GM12878 (cell line): Measurements from ENCODE around the gene PSAPL1. TPM values are rescaled to one million over a fixed set of nuclear protein-coding genes. Genes with fewer than 3 reads are reported as not detected.

Experiments used
- ATAC-seq: fragments of 200-7000 bp; cut with Tn5 transposase; 3 replicates; pipeline ENCODE4 v1.9.1; 2020; ENCODE audit warnings: mild to moderate bottlenecking, moderate library complexity
- BruUV-seq: library from RNA; stranded (reverse); fragments of 400-500 nt; replicated peaks from 2 replicates; lab custom pipeline; 2021; lab: Mats Ljungman, UMichigan
- CTCF ChIA-PET: fragments of 300-600 bp; sonication (Branson Sonifier 250); formaldehyde crosslinking; extraction: SDS; loops from one replicate; lab custom pipeline; 2021; ENCODE audit warnings: inconsistent platforms; lab: Yijun Ruan, JAX
- POLR2A ChIA-PET: fragments of 350-600 bp; formaldehyde crosslinking; extraction: SDS; loops from one replicate; lab custom pipeline; 2021; ENCODE audit warnings: inconsistent platforms; lab: Charles Lee
- RAD21 ChIA-PET: fragments of 300-600 bp; sonication (Branson Sonifier 250); formaldehyde crosslinking; loops from one replicate; lab custom pipeline; 2023; ENCODE audit warnings: antibody characterized with exemption; ENCODE audit not compliant: unreplicated experiment; lab: Charles Lee
- SMC1A ChIA-PET: fragments of 300-600 bp; sonication (Branson Sonifier 250); formaldehyde crosslinking; loops from one replicate; lab custom pipeline; 2023; ENCODE audit not compliant: unreplicated experiment, uncharacterized antibody; lab: Charles Lee
- DNase-seq: peaks from one replicate; pipeline ENCODE4 v3.0.0-alpha.2; 2011; ENCODE audit warnings: low read depth, low spot score
- FAIRE-seq: peaks from 3 replicates; lab custom pipeline; 2011; peaks lifted over from hg19 to GRCh38; lab: Jason Lieb, UNC
- H2AFZ ChIP-seq: 2 replicates; pipeline ENCODE4 v1.6.0; 2011; ENCODE audit warnings: low read depth, low read length, control low read depth; ENCODE audit not compliant: control insufficient read depth
- H3K27ac ChIP-seq: 2 replicates; pipeline ENCODE4 v1.5.1; 2011; ENCODE audit warnings: control low read depth; ENCODE audit not compliant: control insufficient read depth, insufficient read depth
- H3K27me3 ChIP-seq, 2 experiments: replicated peaks in 1 of 2; 2 replicates each; pipeline versions ENCODE4 v1.6.0 to v1.6.1; 2011; ENCODE audit warnings: low read length in 1 of 2; ENCODE audit not compliant: control insufficient read depth in 2 of 2, insufficient read depth in 2 of 2
- H3K36me3 ChIP-seq, 2 experiments: 2 replicates each; pipeline ENCODE4 v1.5.1; 2011; ENCODE audit warnings: low read length in 1 of 2; ENCODE audit not compliant: control insufficient read depth in 2 of 2, insufficient read depth in 2 of 2
- H3K4me1 ChIP-seq: 2 replicates; pipeline ENCODE4 v1.6.1; 2011; ENCODE audit warnings: mild to moderate bottlenecking, low read length, moderate library complexity, mixed read lengths; ENCODE audit not compliant: control insufficient read depth, insufficient read depth
- H3K4me2 ChIP-seq: 2 replicates; pipeline ENCODE4 v1.6.0; 2011; ENCODE audit warnings: control low read depth; ENCODE audit not compliant: control insufficient read depth, insufficient read depth
- H3K4me3 ChIP-seq: fragments of 200-600 bp; sonication (generic); 2 replicates; pipeline ENCODE4 v1.5.1; 2016
- H3K79me2 ChIP-seq: 2 replicates; pipeline ENCODE4 v1.6.0; 2011; ENCODE audit warnings: low read length; ENCODE audit not compliant: control insufficient read depth, insufficient read depth
- H3K9ac ChIP-seq: 2 replicates; pipeline ENCODE4 v1.8.0; 2011; ENCODE audit warnings: low read length, control low read depth, mixed read lengths; ENCODE audit not compliant: control insufficient read depth, insufficient read depth
- H3K9me3 ChIP-seq: replicated peaks from 3 replicates; pipeline ENCODE4 v1.5.1; 2011; ENCODE audit warnings: mild to moderate bottlenecking, low read length; ENCODE audit not compliant: control insufficient read depth, insufficient read depth
- H4K20me1 ChIP-seq: 2 replicates; pipeline ENCODE4 v1.6.0; 2011; ENCODE audit not compliant: control insufficient read depth, insufficient read depth
- BACH1 ChIP-seq: fragments of 450-650 bp; IDR thresholded peaks from 2 replicates; pipeline ENCODE4 v1.6.1; 2017; ENCODE audit warnings: mild to moderate bottlenecking, borderline replicate concordance
- CBFB ChIP-seq: IDR thresholded peaks from 2 replicates; pipeline ENCODE4 v1.6.1; 2016; ENCODE audit warnings: antibody characterized with exemption, low read depth
- CEBPB ChIP-seq, 2 experiments: fragments of 150-350 bp in 1 of 2; IDR thresholded peaks; 2 replicates each; pipeline ENCODE4 v1.6.1; 2012 to 2014; ENCODE audit warnings: low read depth in 2 of 2, low read length in 2 of 2, borderline replicate concordance in 1 of 2, inconsistent platforms in 1 of 2
- CREB1 ChIP-seq: IDR thresholded peaks from 2 replicates; pipeline ENCODE4 v1.6.1; 2012; ENCODE audit warnings: low read depth, mild to moderate bottlenecking, inconsistent platforms
- FOS ChIP-seq: IDR thresholded peaks from 3 replicates; pipeline ENCODE4 v1.6.1; 2011; ENCODE audit warnings: borderline replicate concordance; ENCODE audit not compliant: insufficient read length; ENCODE audit errors: extremely low read depth
- FOXK2 ChIP-seq: fragments of 450-650 bp; IDR thresholded peaks from 2 replicates; pipeline ENCODE4 v1.6.1; 2017; ENCODE audit warnings: mild to moderate bottlenecking, moderate library complexity
- NFYB ChIP-seq: IDR thresholded peaks from 2 replicates; pipeline ENCODE4 v1.6.1; 2011; ENCODE audit warnings: low read depth, mild to moderate bottlenecking, low read length, improper control_type of control experiment, moderate library complexity; ENCODE audit not compliant: insufficient read depth
- NR2C1 ChIP-seq: fragments of 450-650 bp; IDR thresholded peaks from 2 replicates; pipeline ENCODE4 v1.6.1; 2017; ENCODE audit warnings: antibody characterized with exemption, mild to moderate bottlenecking, moderate library complexity
- NRF1 ChIP-seq: conservative IDR thresholded peaks from 2 replicates; pipeline ENCODE4 v1.6.1; 2011; ENCODE audit warnings: mild to moderate bottlenecking, low read depth, low read length, improper control_type of control experiment
- PAX5 ChIP-seq: IDR thresholded peaks from 2 replicates; pipeline ENCODE4 v1.6.1; 2011; ENCODE audit warnings: low read depth, low read length, borderline replicate concordance
- POLR2AphosphoS5 ChIP-seq: IDR thresholded peaks from 2 replicates; pipeline ENCODE4 v1.6.1; 2011; ENCODE audit warnings: mild to moderate bottlenecking, low read length, inconsistent platforms
- POU2F2 ChIP-seq: IDR thresholded peaks from 3 replicates; pipeline ENCODE4 v1.6.1; 2011; ENCODE audit warnings: low read depth, mild to moderate bottlenecking, low read length, borderline replicate concordance
- RB1 ChIP-seq: fragments of 450-650 bp; formaldehyde crosslinking; IDR thresholded peaks from 2 replicates; pipeline ENCODE4 v1.6.1; 2017; ENCODE audit warnings: mild to moderate bottlenecking, borderline replicate concordance
- RBBP5 ChIP-seq: fragments of 200-600 bp; sonication (generic); conservative IDR thresholded peaks from 2 replicates; pipeline ENCODE4 v1.6.1; 2016
- SMAD5 ChIP-seq: IDR thresholded peaks from 2 replicates; pipeline ENCODE4 v1.6.1; 2016; ENCODE audit warnings: antibody characterized with exemption, low read depth
- SUPT20H ChIP-seq: IDR thresholded peaks from 2 replicates; pipeline ENCODE4 v1.6.1; 2011; ENCODE audit warnings: low read depth, mild to moderate bottlenecking, low read length, moderate library complexity, borderline replicate concordance; ENCODE audit not compliant: control insufficient read depth
- TARDBP ChIP-seq: IDR thresholded peaks from 2 replicates; pipeline ENCODE4 v1.6.1; 2016; ENCODE audit warnings: borderline replicate concordance
- WRNIP1 ChIP-seq: IDR thresholded peaks from 2 replicates; pipeline ENCODE4 v1.6.1; 2011; ENCODE audit warnings: low read depth, low read length, improper control_type of control experiment, borderline replicate concordance
- ZZZ3 ChIP-seq: IDR thresholded peaks from 2 replicates; pipeline ENCODE4 v1.6.1; 2011; ENCODE audit warnings: low read depth; ENCODE audit not compliant: control insufficient read depth, insufficient read length
- WGBS: methylation state at CpG from one replicate; pipeline ENCODE4 v1.1.6; 2016; ENCODE audit warnings: low lambda C conversion rate; ENCODE audit not compliant: insufficient replicate concordance, insufficient coverage; ENCODE audit errors: missing lambda C conversion rate; 5-methylcytosine and 5-hydroxymethylcytosine counted together
- in situ Hi-C: fragments of 300-500 bp; cut with MboI; formaldehyde crosslinking; loops from 9 replicates; pipeline ENCODE4 v1.14.3; 2018; ENCODE audit warnings: mixed read lengths
- intact Hi-C: fragments of 100-400 bp; cut with micrococcal nuclease; formaldehyde crosslinking; loops from one replicate; pipeline ENCODE4 v1.14.2; 2022; ENCODE audit not compliant: unreplicated experiment
- polyA plus RNA-seq, 11 experiments: library from polyadenylated mRNA; depleted of rRNA in 4 of 11; unstranded in 6 of 11; stranded (reverse) in 5 of 11; fragments of >200 nt; fragmentation: Nextera tagmentation in 4 of 11; fragmentation: Illumina TruSeq in 1 of 11; extraction: Ambion mirVana in 4 of 11; extraction: Trizol in 1 of 11; gene quantifications; 1 replicate in 1 of 11; 2 replicates in 10 of 11; pipeline versions ENCODE4 v1.2.1 to v1.2.3, GENCODE V29; 2011 to 2016; ENCODE audit warnings: inconsistent platforms in 2 of 11, missing spikeins in 2 of 11, low read depth in 1 of 11
- total RNA-seq, 4 experiments: library from RNA; depleted of rRNA in 3 of 4; stranded (reverse); fragments of >200 nt in 3 of 4; fragmentation: Illumina TruSeq in 1 of 4; extraction: Trizol in 1 of 4; gene quantifications; 2 replicates each; pipeline versions ENCODE4 v1.2.1 to v1.2.3, GENCODE V29; 2013 to 2021
- TF ChIP-seq, protein P1 (sequence below): fragments of 150-350 bp; IDR thresholded peaks from 2 replicates; pipeline ENCODE4 v1.6.1; 2014; ENCODE audit warnings: mild to moderate bottlenecking, low read depth, low read length

The PSAPL1 gene
- total and polyA plus RNA-seq, 10 of the 15 experiments (the other 5 are each of a cell fraction or from before 2014, with no cell fraction given): not detected

DNA sequence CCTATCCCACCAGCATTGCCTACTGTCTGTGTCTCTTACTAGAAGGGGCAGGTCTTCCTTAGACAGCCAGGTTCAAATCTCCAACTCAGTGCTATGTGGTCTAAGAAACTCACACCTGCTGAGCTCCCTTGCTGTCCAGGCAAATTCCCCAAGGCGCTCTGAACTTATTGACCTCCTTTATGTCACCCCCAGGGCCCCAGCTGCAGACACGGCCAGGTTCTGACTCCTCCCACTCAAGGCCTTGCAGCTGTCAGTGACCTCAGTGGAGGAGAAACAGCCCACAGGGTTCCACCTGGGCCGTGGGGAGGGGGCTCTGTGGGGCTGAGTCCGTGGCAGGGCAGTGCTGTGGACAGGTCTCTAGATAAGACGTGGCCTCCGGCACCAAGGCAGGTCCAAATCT is 42.1 kb upstream of the PSAPL1 start:
- in situ Hi-C loops (no loop called here), intact Hi-C loops (no loop called here)
- H3K4me2 ChIP-seq: no peak overlapping the region
- H3K79me2 ChIP-seq: no peaks in the 10 kb centered on the region
- WGBS: 14% methylated on average over 6 of the region's 6 CpGs
- no peak overlapping the region for H3K27ac ChIP-seq
- FAIRE-seq (no peak), DNase-seq (no peak), ATAC-seq (no peak)
- H3K36me3 ChIP-seq: no peaks in the 10 kb centered on the region
- TF ChIP-seq BACH1: no peak
- TF ChIP-seq NFYB: no peak
- no peak for TF ChIP-seq NRF1
- TF ChIP-seq NR2C1: no peak
- TF ChIP-seq RB1: no peak
- no peak for TF ChIP-seq ZZZ3
- no peaks in the 10 kb centered on the region; a peak in 2 of 4 replicates for H3K27me3 ChIP-seq
- H4K20me1 ChIP-seq: no peaks in the 10 kb centered on the region
- H3K4me1 ChIP-seq: no peaks in the 10 kb centered on the region
- SMC1A ChIA-PET: no interaction called here
- CTCF ChIA-PET: no interaction called here
- H3K4me3 ChIP-seq: no peak overlapping the region
- BruUV-seq: no TSS peak
- RAD21 ChIA-PET: no interaction called here
- no peaks in the 10 kb centered on the region for H3K9me3 ChIP-seq
- no peak overlapping the region for H2AFZ ChIP-seq
- no peak overlapping the region for H3K9ac ChIP-seq
- POLR2A ChIA-PET: no interaction called here

DNA sequence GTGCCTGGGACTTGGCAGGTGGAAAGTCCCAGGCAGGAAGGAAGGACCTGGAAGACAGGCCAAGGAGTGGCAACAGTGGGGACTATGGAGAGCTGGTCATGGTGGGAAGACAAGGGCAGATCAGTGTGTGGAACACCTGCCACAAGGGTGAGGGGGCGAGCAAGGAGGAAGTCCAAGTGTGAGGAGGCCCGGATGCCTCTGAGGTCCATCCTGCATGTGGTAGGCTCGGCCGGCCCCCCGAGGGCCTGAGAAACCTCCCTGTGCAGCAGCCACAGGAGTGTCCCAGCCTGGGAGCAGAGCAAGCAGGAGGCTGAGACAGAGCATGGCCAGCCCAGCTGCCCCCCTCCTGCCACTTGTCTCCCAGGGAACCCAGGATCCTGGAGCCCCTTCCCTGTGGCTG is 40.5 kb upstream of the PSAPL1 start:
- SMC1A ChIA-PET: no interaction called here
- RAD21 ChIA-PET: no interaction called here
- CTCF ChIA-PET: no interaction called here
- Histone ChIP-seq H3K27ac (no peak overlapping the region), H3K4me3 (no peak overlapping the region), H3K9ac (no peak overlapping the region), H3K27me3 (no peaks in the 10 kb centered on the region; a peak in 2 of 4 replicates), H3K4me2 (no peak overlapping the region), H2AFZ (no peak overlapping the region), H3K9me3 (no peaks in the 10 kb centered on the region), H4K20me1 (no peaks in the 10 kb centered on the region), H3K79me2 (no peaks in the 10 kb centered on the region), H3K4me1 (no peaks in the 10 kb centered on the region), H3K36me3 (no peaks in the 10 kb centered on the region)
- in situ Hi-C loops (no loop called here), intact Hi-C loops (no loop called here)
- FAIRE-seq (no peak), DNase-seq (no peak), ATAC-seq (no peak)
- no TSS peak for BruUV-seq
- 28% methylated on average over 5 of the region's 5 CpGs for WGBS
- POLR2A ChIA-PET: no interaction called here
- TF ChIP-seq CEBPB (IDR thresholded peaks at IDR 0.05; ENCODE audit: borderline replicate concordance in 1 of 2, low read depth in 2 of 2, low read length in 2 of 2): no peak
- no peak for TF ChIP-seq RBBP5
- TF ChIP-seq, protein P1, sequence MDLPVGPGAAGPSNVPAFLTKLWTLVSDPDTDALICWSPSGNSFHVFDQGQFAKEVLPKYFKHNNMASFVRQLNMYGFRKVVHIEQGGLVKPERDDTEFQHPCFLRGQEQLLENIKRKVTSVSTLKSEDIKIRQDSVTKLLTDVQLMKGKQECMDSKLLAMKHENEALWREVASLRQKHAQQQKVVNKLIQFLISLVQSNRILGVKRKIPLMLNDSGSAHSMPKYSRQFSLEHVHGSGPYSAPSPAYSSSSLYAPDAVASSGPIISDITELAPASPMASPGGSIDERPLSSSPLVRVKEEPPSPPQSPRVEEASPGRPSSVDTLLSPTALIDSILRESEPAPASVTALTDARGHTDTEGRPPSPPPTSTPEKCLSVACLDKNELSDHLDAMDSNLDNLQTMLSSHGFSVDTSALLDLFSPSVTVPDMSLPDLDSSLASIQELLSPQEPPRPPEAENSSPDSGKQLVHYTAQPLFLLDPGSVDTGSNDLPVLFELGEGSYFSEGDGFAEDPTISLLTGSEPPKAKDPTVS: no peak
- no peak for TF ChIP-seq CREB1
- TF ChIP-seq TARDBP: no peak
- no peak for TF ChIP-seq FOS
- TF ChIP-seq WRNIP1: no peak
- TF ChIP-seq POLR2AphosphoS5: no peak
- TF ChIP-seq PAX5: no peak
- no peak for TF ChIP-seq SUPT20H
- TF ChIP-seq CBFB: no peak
- no peak for TF ChIP-seq POU2F2
- TF ChIP-seq SMAD5: no peak
- TF ChIP-seq FOXK2: no peak
